ENCODE measurements around the gene PTPN20. TPM values are rescaled to one million over a fixed set of nuclear protein-coding genes. Genes with fewer than 3 reads are reported as not detected.

Gene PTPN20
- total RNA-seq, 3 donors from 2014 or later = 0.64 to 14.8 (median 5.6) TPM

DNA sequence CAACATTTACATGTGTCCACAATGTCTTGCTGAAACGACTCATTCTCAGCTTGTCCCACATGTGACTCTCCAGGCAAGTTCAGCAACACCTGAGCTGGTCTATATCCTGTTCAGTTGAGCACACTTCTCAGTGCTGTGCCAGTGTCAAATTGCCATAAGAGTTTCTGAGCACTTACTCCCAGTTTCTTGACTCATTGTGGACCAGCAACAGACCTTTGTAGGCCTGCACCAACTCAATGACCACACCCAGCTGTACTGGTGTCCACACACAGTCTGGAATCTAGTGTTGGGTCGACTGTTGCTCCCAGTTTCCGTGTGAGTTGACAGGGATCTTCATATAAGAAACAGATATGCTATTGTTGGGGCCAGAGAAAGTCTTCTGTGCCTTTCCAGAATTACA is 88.0 kb downstream of the PTPN20 start:
- TF ChIP-seq POLR2A (IDR thresholded peaks at IDR 0.05) (no peak), POLR2AphosphoS5 (IDR thresholded peaks at IDR 0.05) (no peak)
- TF ChIP-seq, protein P1, sequence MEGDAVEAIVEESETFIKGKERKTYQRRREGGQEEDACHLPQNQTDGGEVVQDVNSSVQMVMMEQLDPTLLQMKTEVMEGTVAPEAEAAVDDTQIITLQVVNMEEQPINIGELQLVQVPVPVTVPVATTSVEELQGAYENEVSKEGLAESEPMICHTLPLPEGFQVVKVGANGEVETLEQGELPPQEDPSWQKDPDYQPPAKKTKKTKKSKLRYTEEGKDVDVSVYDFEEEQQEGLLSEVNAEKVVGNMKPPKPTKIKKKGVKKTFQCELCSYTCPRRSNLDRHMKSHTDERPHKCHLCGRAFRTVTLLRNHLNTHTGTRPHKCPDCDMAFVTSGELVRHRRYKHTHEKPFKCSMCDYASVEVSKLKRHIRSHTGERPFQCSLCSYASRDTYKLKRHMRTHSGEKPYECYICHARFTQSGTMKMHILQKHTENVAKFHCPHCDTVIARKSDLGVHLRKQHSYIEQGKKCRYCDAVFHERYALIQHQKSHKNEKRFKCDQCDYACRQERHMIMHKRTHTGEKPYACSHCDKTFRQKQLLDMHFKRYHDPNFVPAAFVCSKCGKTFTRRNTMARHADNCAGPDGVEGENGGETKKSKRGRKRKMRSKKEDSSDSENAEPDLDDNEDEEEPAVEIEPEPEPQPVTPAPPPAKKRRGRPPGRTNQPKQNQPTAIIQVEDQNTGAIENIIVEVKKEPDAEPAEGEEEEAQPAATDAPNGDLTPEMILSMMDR (IDR thresholded peaks at IDR 0.05) = no peak
- no peak for DNase-seq (ENCODE audit: low spot score in 2 of 2)
- H3K27me3 ChIP-seq = no peaks in the 10 kb centered on the region
- H3K4me1 ChIP-seq = no peaks in the 10 kb centered on the region
- intact Hi-C loops (cut with DNase I; ENCODE audit: low total_unique reads) = no loop called here
- H3K9me3 ChIP-seq = no peaks in the 10 kb centered on the region
- no peaks in the 10 kb centered on the region for H3K36me3 ChIP-seq
- H3K4me3 ChIP-seq = no peak overlapping the region
- no peak overlapping the region for H3K27ac ChIP-seq

- Histone ChIP-seq H3K36me3 (no peaks in the 10 kb centered on the region), H3K27me3 (no peaks in the 10 kb centered on the region), H3K4me1 (no peaks in the 10 kb centered on the region), H3K27ac (no peak overlapping the region), H3K9me3 (no peaks in the 10 kb centered on the region), H3K4me3 (no peak overlapping the region)
- intact Hi-C loops (cut with DNase I; ENCODE audit: low total_unique reads) = no loop called here
- TF ChIP-seq, protein P1 (IDR thresholded peaks at IDR 0.05) = no peak
- TF ChIP-seq POLR2AphosphoS5 (IDR thresholded peaks at IDR 0.05) = no peak
- no peak for TF ChIP-seq POLR2A (IDR thresholded peaks at IDR 0.05)
- no peak for DNase-seq (ENCODE audit: low spot score in 2 of 2)
Observed at GRCh38 chr10:47008769-47009168, 97.5 kb downstream of the PTPN20 start.

DNA sequence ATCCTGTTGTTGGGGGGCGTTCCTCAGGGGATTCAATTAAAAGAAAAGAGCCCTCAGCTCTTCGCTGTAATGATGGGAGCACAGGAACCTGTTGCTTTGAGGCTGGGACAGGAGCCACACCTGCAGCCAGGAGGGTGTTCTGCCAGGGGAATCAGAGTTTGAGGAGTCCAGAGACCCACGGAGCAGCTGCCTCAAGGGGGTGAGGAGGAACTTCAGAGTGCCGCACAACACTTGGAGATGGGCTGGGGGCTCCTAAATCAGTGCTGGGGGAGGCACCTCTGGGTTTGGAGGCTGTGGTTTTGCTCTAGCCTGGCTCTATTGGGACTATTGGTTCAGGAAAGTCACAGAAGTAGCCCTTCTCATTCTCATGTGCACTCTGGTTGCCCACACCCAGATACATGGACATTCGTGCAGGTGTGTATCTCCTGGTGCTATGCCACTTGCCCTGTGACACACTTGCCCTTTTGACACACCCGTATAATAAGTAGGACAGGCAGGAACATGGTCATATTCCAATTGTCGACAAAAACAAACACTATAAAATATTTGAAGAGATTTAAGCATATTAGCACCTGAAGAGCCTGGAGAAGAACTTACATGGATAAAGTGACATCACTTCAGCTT is 98.1 kb downstream of the PTPN20 start:
- intact Hi-C loops (cut with DNase I; ENCODE audit: low total_unique reads) = no loop called here
- TF ChIP-seq, protein P1 (IDR thresholded peaks at IDR 0.05) = no peak
- no peak for TF ChIP-seq POLR2AphosphoS5 (IDR thresholded peaks at IDR 0.05)
- TF ChIP-seq POLR2A (IDR thresholded peaks at IDR 0.05) = no peak
- Histone ChIP-seq H3K4me1 (no peaks in the 10 kb centered on the region), H3K36me3 (no peaks in the 10 kb centered on the region), H3K4me3 (no peak overlapping the region), H3K9me3 (no peaks in the 10 kb centered on the region), H3K27me3 (no peaks in the 10 kb centered on the region), H3K27ac (no peak overlapping the region)
- no peak for DNase-seq (ENCODE audit: low spot score in 2 of 2)

DNA sequence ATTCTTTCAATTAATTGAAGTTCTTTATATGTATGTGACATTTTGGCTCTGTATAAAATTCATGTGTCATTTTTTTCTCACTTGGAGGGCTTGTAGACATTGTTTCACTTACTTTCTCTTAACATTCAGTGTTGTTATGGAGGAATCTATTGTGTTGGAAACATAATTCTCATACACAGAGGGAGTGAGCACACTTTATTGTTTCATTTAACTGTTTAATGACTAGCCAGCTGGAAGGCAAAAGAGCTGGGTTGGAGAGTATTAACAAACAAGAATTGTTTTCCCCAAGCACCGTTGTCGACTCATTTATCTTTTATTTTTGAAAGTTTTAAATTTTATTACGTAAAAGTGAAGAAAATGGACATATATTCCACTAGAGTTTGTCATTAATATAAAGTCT is 98.8 kb downstream of the PTPN20 start:
- no peak for DNase-seq (ENCODE audit: low spot score in 2 of 2)
- Histone ChIP-seq H3K9me3 (no peaks in the 10 kb centered on the region), H3K4me1 (no peaks in the 10 kb centered on the region), H3K4me3 (no peak overlapping the region), H3K27ac (no peak overlapping the region), H3K36me3 (no peaks in the 10 kb centered on the region), H3K27me3 (no peaks in the 10 kb centered on the region)
- intact Hi-C loops (cut with DNase I; ENCODE audit: low total_unique reads) = no loop called here
- TF ChIP-seq, protein P1 (IDR thresholded peaks at IDR 0.05) = no peak
- TF ChIP-seq POLR2AphosphoS5 (IDR thresholded peaks at IDR 0.05) (no peak), POLR2A (IDR thresholded peaks at IDR 0.05) (no peak)

DNA sequence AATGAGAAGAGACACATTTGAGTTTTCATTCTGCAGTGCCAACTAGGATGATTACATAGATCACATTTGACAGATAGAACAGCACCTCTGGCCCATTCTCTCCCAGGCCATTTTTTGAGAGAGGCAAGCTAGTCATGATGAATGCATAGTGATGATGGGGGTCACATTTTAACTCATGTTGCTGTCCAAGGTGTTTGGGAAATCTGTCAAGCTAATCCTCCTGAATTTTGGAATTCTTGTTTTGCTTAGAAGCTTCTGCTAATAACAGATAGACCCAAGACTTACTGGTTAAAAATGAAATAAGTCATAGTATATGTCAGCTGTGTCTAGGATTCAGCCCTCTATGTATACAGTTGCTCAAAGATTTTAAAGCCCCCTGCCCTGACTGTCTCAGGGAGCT is 101.0 kb downstream of the PTPN20 start:
- no peaks in the 10 kb centered on the region for H3K27me3 ChIP-seq
- no peak overlapping the region for H3K4me3 ChIP-seq
- no peaks in the 10 kb centered on the region for H3K36me3 ChIP-seq
- H3K9me3 ChIP-seq = no peaks in the 10 kb centered on the region
- TF ChIP-seq POLR2A (IDR thresholded peaks at IDR 0.05) (no peak), POLR2AphosphoS5 (IDR thresholded peaks at IDR 0.05) (no peak)
- TF ChIP-seq, protein P1 (IDR thresholded peaks at IDR 0.05) = no peak
- no peaks in the 10 kb centered on the region for H3K4me1 ChIP-seq
- DNase-seq (ENCODE audit: low spot score in 2 of 2) = no peak
- intact Hi-C loops (cut with DNase I; ENCODE audit: low total_unique reads) = no loop called here
- H3K27ac ChIP-seq = no peak overlapping the region
